Activated naive CD4-positive, alpha-beta T cell treated with anti-CD3 and anti-CD28 coated beads, Interleukin-2, amount 10 ng/mL, durations not matched to agents 7 days and 5 days (primary cell): ENCODE measurements around the gene CKMT1B.
"Not testable (repeated sequence)": the region's sequence is repeated elsewhere in the genome, so short reads cannot be mapped to it uniquely, and the experiment has no call there.

Source experiments
- CTCF ChIA-PET: fragments of 350-600 bp; sonication (Branson Sonifier 250); formaldehyde crosslinking; loops from one replicate; lab custom pipeline; 2021; ENCODE audit warnings: antibody characterized with exemption; lab: Charles Lee
- DNase-seq: peaks from one replicate; pipeline ENCODE4 v3.0.0-alpha.2; 2020
- H3K27ac Mint-ChIP-seq: one replicate; pipeline ENCODE4 v1.8.0; 2021; ENCODE audit warnings: mild to moderate bottlenecking, moderate library complexity, mixed read lengths
- H3K27me3 Mint-ChIP-seq: one replicate; pipeline ENCODE4 v1.8.0; 2021; ENCODE audit warnings: mild to moderate bottlenecking, mixed read lengths
- H3K36me3 Mint-ChIP-seq: one replicate; pipeline ENCODE4 v1.8.0; 2021; ENCODE audit warnings: mixed read lengths
- H3K4me1 Mint-ChIP-seq: one replicate; pipeline ENCODE4 v1.8.0; 2021; ENCODE audit warnings: mixed read lengths
- H3K4me3 Mint-ChIP-seq: one replicate; pipeline ENCODE4 v1.8.0; 2021; ENCODE audit warnings: mild to moderate bottlenecking, moderate library complexity, mixed read lengths
- H3K9me3 Mint-ChIP-seq: one replicate; pipeline ENCODE4 v1.8.0; 2021; ENCODE audit warnings: mixed read lengths

The CKMT1B gene

DNA sequence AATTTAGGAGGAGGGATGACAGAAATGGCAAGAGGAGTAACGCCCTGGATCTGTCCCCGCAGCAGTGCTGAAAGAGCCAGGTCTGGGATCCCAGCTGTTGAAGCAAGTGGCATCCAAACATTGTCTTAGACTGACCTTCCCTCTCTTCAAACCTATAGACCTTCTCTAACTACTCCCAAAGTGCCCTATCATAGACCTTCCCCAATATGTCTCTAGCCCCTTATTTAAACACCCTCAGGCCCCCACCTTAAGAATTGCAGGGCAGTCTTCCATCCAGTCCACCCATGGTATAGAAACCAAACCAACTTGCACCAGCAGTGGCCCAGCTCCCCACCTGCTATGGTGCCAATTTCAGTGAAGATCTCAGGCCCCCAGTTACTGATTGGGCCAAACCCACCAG lies 6.4 kb downstream of the CKMT1B start:
- H3K27me3 Mint-ChIP-seq = peaks cover 32% of the 10 kb centered on the region
- H3K4me1 Mint-ChIP-seq, H3K36me3 Mint-ChIP-seq, CTCF ChIA-PET, DNase-seq, H3K4me3 Mint-ChIP-seq, H3K27ac Mint-ChIP-seq, H3K9me3 Mint-ChIP-seq: not testable (repeated sequence)

GRCh38 chr15:43602233-43602632 lies 8.4 kb downstream of the CKMT1B start:
- not testable (repeated sequence) for H3K9me3 Mint-ChIP-seq, H3K27ac Mint-ChIP-seq, H3K4me1 Mint-ChIP-seq, H3K4me3 Mint-ChIP-seq, H3K36me3 Mint-ChIP-seq, DNase-seq
- peaks cover 29% of the 10 kb centered on the region for H3K27me3 Mint-ChIP-seq
- CTCF ChIA-PET = interaction anchor here (0.7 kb wide), 1 partner anchor 162 kb away, joined by 3 read pairs; no protein-coding TSS in a partner anchor

DNA sequence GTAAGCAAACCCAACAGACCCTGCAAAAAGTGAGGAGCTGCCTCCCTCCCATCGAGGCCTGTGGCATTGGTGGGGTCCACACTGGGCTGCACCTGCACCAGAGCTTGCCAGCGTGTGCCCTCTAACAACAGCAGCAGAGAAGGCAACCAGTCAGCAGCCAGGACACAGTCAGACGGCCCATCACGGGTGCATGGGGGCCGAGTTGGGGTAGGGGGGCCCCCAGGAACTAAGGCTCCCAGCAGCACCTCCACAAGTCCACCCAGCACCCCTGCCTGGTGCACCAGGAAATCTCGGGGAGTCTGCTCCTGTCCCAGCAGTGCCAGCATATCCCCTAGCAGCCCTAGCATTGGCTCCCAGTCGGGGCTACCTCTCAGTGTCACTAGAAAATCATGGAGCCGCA lies 23.9 kb downstream of the CKMT1B start:
- H3K4me1 Mint-ChIP-seq, CTCF ChIA-PET, H3K9me3 Mint-ChIP-seq, H3K27ac Mint-ChIP-seq, DNase-seq, H3K36me3 Mint-ChIP-seq, H3K4me3 Mint-ChIP-seq: not testable (repeated sequence)
- peaks cover 11% of the 10 kb centered on the region for H3K27me3 Mint-ChIP-seq

DNA sequence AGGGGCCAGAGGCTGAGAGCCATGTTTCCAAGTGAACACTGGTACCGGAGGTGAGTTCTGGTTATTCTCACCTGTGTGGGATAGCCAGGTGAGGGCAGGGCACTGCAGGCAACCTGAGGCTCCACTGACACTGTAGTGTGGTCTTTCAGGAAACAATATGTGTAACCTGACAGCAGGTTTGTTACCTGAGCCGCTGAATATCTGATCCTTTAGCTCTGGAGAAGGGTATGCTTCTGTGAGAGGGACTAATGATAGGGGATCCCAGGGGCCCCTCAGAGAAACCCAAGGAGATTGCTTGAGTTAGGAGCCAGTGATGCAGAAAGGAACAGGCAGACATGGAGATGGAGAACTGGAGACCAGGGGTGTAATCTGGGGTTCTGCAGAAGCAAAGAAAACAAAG lies 24.9 kb downstream of the CKMT1B start, which contains the start of gene STRC:
STRC (minus strand) TSS at position 101 of the 400 bp plus-strand sequence; CDS start at position 23, 78 bp downstream.
- H3K9me3 Mint-ChIP-seq, CTCF ChIA-PET, H3K4me3 Mint-ChIP-seq, H3K4me1 Mint-ChIP-seq, H3K36me3 Mint-ChIP-seq, H3K27ac Mint-ChIP-seq, DNase-seq: not testable (repeated sequence)
- H3K27me3 Mint-ChIP-seq = peaks cover 11% of the 10 kb centered on the region

- CTCF ChIA-PET, H3K9me3 Mint-ChIP-seq, H3K27ac Mint-ChIP-seq, H3K4me3 Mint-ChIP-seq, DNase-seq, H3K36me3 Mint-ChIP-seq, H3K4me1 Mint-ChIP-seq: not testable (repeated sequence)
- H3K27me3 Mint-ChIP-seq = peaks cover 24% of the 10 kb centered on the region
These were observed 28.4 kb downstream of the CKMT1B start for GRCh38 chr15:43622068-43622799.

DNA sequence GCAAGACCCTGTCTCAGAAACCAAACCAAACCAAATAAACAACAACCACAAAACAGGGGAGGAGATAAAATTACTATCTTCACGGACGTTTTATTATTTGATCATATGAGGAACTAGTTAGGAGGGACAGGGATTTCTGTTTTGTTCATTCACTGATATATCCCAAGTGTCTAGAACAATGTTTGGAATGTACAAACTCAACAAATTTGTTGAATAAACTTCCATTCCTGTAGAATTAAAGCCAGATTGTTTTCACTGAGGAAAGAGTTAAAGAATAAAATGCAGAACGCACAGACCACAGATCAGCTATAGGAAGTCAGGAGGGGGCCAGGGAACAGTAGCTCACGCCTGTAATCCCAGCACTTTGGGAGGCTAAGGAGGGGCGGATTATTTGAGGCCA lies 31.3 kb downstream of the CKMT1B start:
- no peaks in the 10 kb centered on the region for H3K9me3 Mint-ChIP-seq
- H3K27ac Mint-ChIP-seq = no peak overlapping the region
- CTCF ChIA-PET = no interaction called here
- no peak for DNase-seq
- no peaks in the 10 kb centered on the region for H3K36me3 Mint-ChIP-seq
- peaks cover 19% of the 10 kb centered on the region for H3K27me3 Mint-ChIP-seq
- no peaks in the 10 kb centered on the region for H3K4me1 Mint-ChIP-seq
- H3K4me3 Mint-ChIP-seq = no peak overlapping the region

- H3K9me3 Mint-ChIP-seq, CTCF ChIA-PET, H3K4me1 Mint-ChIP-seq, DNase-seq, H3K4me3 Mint-ChIP-seq, H3K27ac Mint-ChIP-seq, H3K36me3 Mint-ChIP-seq: not testable (repeated sequence)
- H3K27me3 Mint-ChIP-seq = peaks cover 13% of the 10 kb centered on the region
These were observed 33.1 kb downstream of the CKMT1B start for GRCh38 chr15:43626937-43627336.

DNA sequence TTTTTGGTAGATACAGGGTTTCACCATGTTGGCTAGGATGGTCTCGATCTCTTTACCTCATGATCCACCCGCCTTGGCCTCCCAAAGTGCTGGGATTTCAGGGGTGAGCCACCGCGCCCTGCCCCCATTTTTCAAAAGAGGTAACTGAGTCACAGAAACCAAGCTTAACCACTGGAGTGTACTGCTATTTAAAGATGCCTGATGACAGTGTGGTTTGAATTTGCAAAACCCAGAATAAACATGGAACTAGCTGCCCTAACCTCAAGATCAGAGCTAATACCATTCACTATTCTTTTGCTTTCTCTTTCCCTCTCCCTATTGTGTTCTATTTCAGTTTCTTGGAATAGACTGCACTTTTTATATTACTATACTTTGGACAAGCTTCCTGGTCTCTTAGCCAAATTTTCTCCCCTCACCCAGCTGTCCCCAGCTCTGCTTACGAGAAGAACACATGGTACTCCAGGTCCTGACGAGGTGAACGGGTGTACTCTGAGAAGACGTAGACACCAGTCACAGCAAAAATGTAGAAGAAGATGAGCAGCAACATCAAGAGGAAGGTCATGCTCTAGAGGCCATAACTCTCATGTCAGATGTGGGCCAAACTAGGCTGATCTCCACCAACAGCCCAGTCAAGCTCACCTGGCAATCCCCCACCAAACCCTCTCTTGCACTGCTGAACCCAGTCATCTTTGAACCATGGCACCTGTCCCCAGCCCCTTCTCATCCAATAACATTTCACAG lies 44.8 kb downstream of the CKMT1B start:
- H3K27ac Mint-ChIP-seq, H3K4me3 Mint-ChIP-seq, CTCF ChIA-PET, H3K27me3 Mint-ChIP-seq, DNase-seq, H3K36me3 Mint-ChIP-seq, H3K4me1 Mint-ChIP-seq, H3K9me3 Mint-ChIP-seq: not testable (repeated sequence)
